ENCODE data around the gene LONP1. TPM values are rescaled to one million over a fixed set of nuclear protein-coding genes. Genes with fewer than 3 reads are reported as not detected.

The LONP1 gene
- total and polyA plus RNA-seq, 2 of the 8 experiments (the other 6 are each of a cell fraction or from before 2014, with no cell fraction given), result 98.1 to 117 TPM

DNA sequence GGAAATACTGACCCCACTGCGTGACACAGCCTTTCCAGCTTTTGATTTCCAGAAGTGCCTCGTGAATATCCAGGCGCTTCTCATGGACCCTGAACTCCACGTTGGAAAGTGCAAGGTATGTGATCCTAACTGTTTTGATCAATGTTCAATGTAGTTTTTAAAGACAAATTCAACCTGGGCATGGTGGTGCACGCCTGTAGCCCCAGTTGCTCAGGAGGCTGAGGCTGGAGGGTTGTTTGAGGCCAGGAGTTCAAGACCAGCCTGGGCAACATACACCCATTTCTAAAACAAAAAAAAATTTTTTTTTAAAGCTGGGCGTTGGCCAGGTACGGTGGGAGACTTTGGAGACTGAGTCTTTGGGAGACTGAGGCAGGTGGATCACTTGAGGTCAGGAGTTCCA lies 31.8 kb upstream of the LONP1 start:
- Histone ChIP-seq H4K5ac (ENCODE audit: insufficient read length, low read depth, low read length) (no peak overlapping the region), H2BK12ac (ENCODE audit: low read depth, low read length) (no peak overlapping the region), H3K18ac (ENCODE audit: extremely low read depth, low read length) (no peak overlapping the region), H3K79me1 (ENCODE audit: low read depth, low read length) (no peaks in the 10 kb centered on the region), H3K4me1 (replicated peaks in 1 of 4; ENCODE audit: control insufficient read depth in 3 of 4, insufficient read depth in 4 of 4, low read length in 3 of 4) (no peaks in the 10 kb centered on the region), H3K14ac (ENCODE audit: insufficient read length) (no peak overlapping the region), H3K23me2 (ENCODE audit: low read depth, low read length) (no peaks in the 10 kb centered on the region), H3K27ac (ENCODE audit: low read depth, low read length) (no peak overlapping the region), H3K4me2 (ENCODE audit: insufficient read depth in 1 of 2, low read depth in 2 of 2, low read length in 2 of 2) (no peak overlapping the region), H4K20me1 (replicated peaks in 1 of 2; ENCODE audit: control insufficient read depth in 1 of 2, insufficient read depth in 2 of 2, low read length in 2 of 2) (no peaks in the 10 kb centered on the region), H3K56ac (replicated peaks; ENCODE audit: insufficient read length, low read depth, low read length) (no peak overlapping the region), H3K36me3 (ENCODE audit: control insufficient read depth in 2 of 4, insufficient read depth in 4 of 4, low read length in 3 of 4) (no peaks in the 10 kb centered on the region), H2BK5ac (ENCODE audit: low read depth, low read length) (no peak overlapping the region), H2AK5ac (ENCODE audit: low read depth, low read length) (no peak overlapping the region), H3K9ac (replicated peaks in 1 of 4; ENCODE audit: extremely low read depth in 1 of 4, low read depth in 3 of 4, low read length in 3 of 4) (no peak overlapping the region), H2BK20ac (ENCODE audit: low read length) (no peak overlapping the region), H4K8ac (ENCODE audit: extremely low read depth, insufficient read depth, low read length) (no peak overlapping the region), H4K91ac (replicated peaks; ENCODE audit: insufficient read length, low read length) (no peak overlapping the region), H3K79me2 (ENCODE audit: control insufficient read depth in 1 of 2, insufficient read depth in 2 of 2, low read length in 2 of 2) (no peaks in the 10 kb centered on the region), H3K4me3 (ENCODE audit: extremely low read depth in 1 of 4, insufficient read depth in 2 of 4, low read depth in 3 of 4, low read length in 4 of 4) (no peak overlapping the region), H3K23ac (ENCODE audit: insufficient read length) (no peak overlapping the region), H2AFZ (ENCODE audit: low read length) (no peak overlapping the region), H2BK15ac (ENCODE audit: low read length) (no peak overlapping the region), H3K27me3 (replicated peaks in 1 of 4; ENCODE audit: control insufficient read depth in 3 of 4, extremely low read depth in 1 of 4, insufficient read depth in 3 of 4, low read length in 3 of 4) (no peaks in the 10 kb centered on the region), H2BK120ac (replicated peaks; ENCODE audit: low read depth, low read length) (no peak overlapping the region), H3K4ac (replicated peaks; ENCODE audit: insufficient read length, low read depth, low read length) (no peak overlapping the region), H3K9me3 (ENCODE audit: insufficient read depth in 2 of 2, low read depth in 1 of 2, low read length in 1 of 2) (no peaks in the 10 kb centered on the region)
- POLR2A ChIA-PET (ENCODE audit: partially characterized antibody), result interaction anchor here (1.2 to 2.3 kb wide), 2 partner anchors 31 to 61 kb away, joined by 5 to 9 read pairs; partner anchors contain the start of genes CATSPERD and LONP1
- 92% methylated on average over 7 of the region's 7 CpGs; no CpG with 5 or more reads in 1 of the 2 experiments for WGBS, 2 experiments (ENCODE audit: extremely low coverage in 1 of 2, insufficient coverage in 1 of 2, insufficient read length in 1 of 2, insufficient replicate concordance in 2 of 2, low coverage in 1 of 2, low lambda C conversion rate in 2 of 2, missing lambda C conversion rate in 1 of 2)
- FAIRE-seq, result no peak
- DNase-seq (ENCODE audit: low read depth in 1 of 2, low spot score in 2 of 2), result no peak
- CTCF ChIA-PET (ENCODE audit: partially characterized antibody), result no interaction called here
- TF ChIP-seq FOSL1 (IDR thresholded peaks at IDR 0.05; ENCODE audit: insufficient read depth, low read depth, low read length) (no peak), RAD21 (IDR thresholded peaks at IDR 0.05 in 1 of 2, conservative IDR thresholded peaks at IDR 0.05 in 1 of 2; ENCODE audit: low read depth in 2 of 2, low read length in 2 of 2) (no peak), TAF1 (IDR thresholded peaks at IDR 0.05; ENCODE audit: low read depth, low read length) (no peak), KDM1A (IDR thresholded peaks at IDR 0.05; ENCODE audit: borderline replicate concordance, low read length) (no peak), CTBP2 (IDR thresholded peaks at IDR 0.05; ENCODE audit: borderline replicate concordance, insufficient read depth, insufficient read length, low read length) (no peak), CHD2 (IDR thresholded peaks at IDR 0.05; ENCODE audit: low read length) (no peak), CTCF (IDR thresholded peaks at IDR 0.05; ENCODE audit: control extremely low read depth in 1 of 3, insufficient read depth in 1 of 3, low read depth in 1 of 3, low read length in 3 of 3) (no peak), EGR1 (IDR thresholded peaks at IDR 0.05; ENCODE audit: borderline replicate concordance, low read depth, low read length) (no peak), TAF7 (optimal IDR thresholded peaks at IDR 0.05; ENCODE audit: borderline replicate concordance, low read depth, low read length) (no peak), TBP (IDR thresholded peaks at IDR 0.05; ENCODE audit: low read depth, low read length) (no peak), RFX5 (IDR thresholded peaks at IDR 0.05; ENCODE audit: borderline replicate concordance, low read depth, low read length) (no peak), GABPA (IDR thresholded peaks at IDR 0.05; ENCODE audit: borderline replicate concordance, insufficient read depth, low read length) (no peak)

Measured in H1 (cell line).